GM12874 (cell line): ENCODE data around the gene NACC2.

Experiments
- CTCF ChIP-seq: IDR thresholded peaks from 2 replicates; pipeline ENCODE4 v1.5.1; 2011; ENCODE audit warnings: low read depth, mild to moderate bottlenecking, control low read depth, low read length, moderate library complexity; ENCODE audit not compliant: insufficient read depth

NACC2 gene

GRCh38 chr9:136052991-136053756 lies 41.9 kb downstream of the NACC2 start:
- no peak for TF ChIP-seq CTCF

- no peak for TF ChIP-seq CTCF
Measured at GRCh38 chr9:136052472-136052880, 42.6 kb downstream of the NACC2 start.

GRCh38 chr9:136051837-136052471 lies 43.1 kb downstream of the NACC2 start:
- no peak for TF ChIP-seq CTCF

- no peak for TF ChIP-seq CTCF
Measured at GRCh38 chr9:136051453-136051836, 43.6 kb downstream of the NACC2 start.

GRCh38 chr9:136050701-136051452 lies 44.2 kb downstream of the NACC2 start:
- no peak for TF ChIP-seq CTCF

- no peak for TF ChIP-seq CTCF
Measured at GRCh38 chr9:136050266-136050700, 44.8 kb downstream of the NACC2 start.
